ENCODE results near the gene IL1R2.

Gene IL1R2

GRCh38 chr2:101983486-101983885 lies 8.3 kb upstream of the IL1R2 start:
- H3K27me3 ChIP-seq (ENCODE audit: control insufficient read depth, insufficient read depth, low read length), result no peaks in the 10 kb centered on the region
- no peak overlapping the region for H3K9ac ChIP-seq
- no peaks in the 10 kb centered on the region for H3K79me2 ChIP-seq
- no peaks in the 10 kb centered on the region for H3K9me3 ChIP-seq (ENCODE audit: control insufficient read depth, low read length)
- H3K36me3 ChIP-seq (ENCODE audit: control insufficient read depth, insufficient read depth, low read length), result no peaks in the 10 kb centered on the region
- no peak overlapping the region for H3K4me2 ChIP-seq (ENCODE audit: low read length)
- H3K27ac ChIP-seq, result peak overlapping the region; percentile 64
- H2AFZ ChIP-seq, result no peak overlapping the region
- H3K4me3 ChIP-seq (ENCODE audit: low read depth, low read length), result no peak overlapping the region
- TF ChIP-seq CTCF (IDR thresholded peaks at IDR 0.05), result no peak
- H3K4me1 ChIP-seq, result peaks cover 40% of the 10 kb centered on the region

GRCh38 chr2:101983928-101984327 lies 7.8 kb upstream of the IL1R2 start:
- Histone ChIP-seq H3K27me3 (ENCODE audit: control insufficient read depth, insufficient read depth, low read length) (no peaks in the 10 kb centered on the region), H3K4me1 (peaks cover 41% of the 10 kb centered on the region), H3K9me3 (ENCODE audit: control insufficient read depth, low read length) (no peaks in the 10 kb centered on the region), H3K27ac (peak overlapping the region; percentile 64), H3K4me3 (ENCODE audit: low read depth, low read length) (no peak overlapping the region), H2AFZ (no peak overlapping the region), H3K4me2 (ENCODE audit: low read length) (no peak overlapping the region), H3K36me3 (ENCODE audit: control insufficient read depth, insufficient read depth, low read length) (no peaks in the 10 kb centered on the region), H3K9ac (no peak overlapping the region), H3K79me2 (no peaks in the 10 kb centered on the region)
- peak; percentile 72 for TF ChIP-seq CTCF (IDR thresholded peaks at IDR 0.05)

- no peaks in the 10 kb centered on the region for H3K79me2 ChIP-seq
- peak overlapping the region; percentile 59 for H2AFZ ChIP-seq
- H3K4me2 ChIP-seq (ENCODE audit: low read length), result no peak overlapping the region
- H3K4me3 ChIP-seq (ENCODE audit: low read depth, low read length), result no peak overlapping the region
- no peak overlapping the region for H3K27ac ChIP-seq
- H3K9ac ChIP-seq, result no peak overlapping the region
- no peak for TF ChIP-seq CTCF (IDR thresholded peaks at IDR 0.05)
- H3K36me3 ChIP-seq (ENCODE audit: control insufficient read depth, insufficient read depth, low read length), result no peaks in the 10 kb centered on the region
- no peaks in the 10 kb centered on the region for H3K9me3 ChIP-seq (ENCODE audit: control insufficient read depth, low read length)
- H3K4me1 ChIP-seq, result peaks cover 42% of the 10 kb centered on the region
- H3K27me3 ChIP-seq (ENCODE audit: control insufficient read depth, insufficient read depth, low read length), result no peaks in the 10 kb centered on the region
Observed at GRCh38 chr2:101984656-101985055, 7.1 kb upstream of the IL1R2 start.

GRCh38 chr2:101985101-101985792 lies 6.5 kb upstream of the IL1R2 start:
- Histone ChIP-seq H3K4me3 (ENCODE audit: low read depth, low read length) (no peak overlapping the region), H3K9me3 (ENCODE audit: control insufficient read depth, low read length) (no peaks in the 10 kb centered on the region), H3K9ac (no peak overlapping the region), H3K27ac (peak overlapping the region; percentile 64), H3K79me2 (no peaks in the 10 kb centered on the region), H3K27me3 (ENCODE audit: control insufficient read depth, insufficient read depth, low read length) (no peaks in the 10 kb centered on the region), H3K4me1 (peaks cover 42% of the 10 kb centered on the region), H2AFZ (peak overlapping the region; percentile 59), H3K4me2 (ENCODE audit: low read length) (no peak overlapping the region), H3K36me3 (ENCODE audit: control insufficient read depth, insufficient read depth, low read length) (no peaks in the 10 kb centered on the region)
- TF ChIP-seq CTCF (IDR thresholded peaks at IDR 0.05), result no peak

GRCh38 chr2:101985793-101986164 lies 6.0 kb upstream of the IL1R2 start:
- Histone ChIP-seq H3K4me1 (peaks cover 42% of the 10 kb centered on the region), H3K4me3 (ENCODE audit: low read depth, low read length) (no peak overlapping the region), H3K27ac (peak overlapping the region; percentile 64), H3K79me2 (no peaks in the 10 kb centered on the region), H3K27me3 (ENCODE audit: control insufficient read depth, insufficient read depth, low read length) (no peaks in the 10 kb centered on the region), H3K4me2 (ENCODE audit: low read length) (no peak overlapping the region), H3K9me3 (ENCODE audit: control insufficient read depth, low read length) (no peaks in the 10 kb centered on the region), H3K9ac (no peak overlapping the region), H2AFZ (peak overlapping the region; percentile 56), H3K36me3 (ENCODE audit: control insufficient read depth, insufficient read depth, low read length) (no peaks in the 10 kb centered on the region)
- no peak for TF ChIP-seq CTCF (IDR thresholded peaks at IDR 0.05)

All from parathyroid adenoma (tissue), 2 donors.